Measurements from ENCODE around the gene TOGARAM2. TPM values are rescaled to one million over a fixed set of nuclear protein-coding genes. Genes with fewer than 3 reads are reported as not detected.

The TOGARAM2 gene
- total and polyA plus RNA-seq, 10 of the 15 experiments (the other 5 are each of a cell fraction or from before 2014, with no cell fraction given): 0.01 to 0.06 (median 0.03) TPM; not detected in 7

DNA sequence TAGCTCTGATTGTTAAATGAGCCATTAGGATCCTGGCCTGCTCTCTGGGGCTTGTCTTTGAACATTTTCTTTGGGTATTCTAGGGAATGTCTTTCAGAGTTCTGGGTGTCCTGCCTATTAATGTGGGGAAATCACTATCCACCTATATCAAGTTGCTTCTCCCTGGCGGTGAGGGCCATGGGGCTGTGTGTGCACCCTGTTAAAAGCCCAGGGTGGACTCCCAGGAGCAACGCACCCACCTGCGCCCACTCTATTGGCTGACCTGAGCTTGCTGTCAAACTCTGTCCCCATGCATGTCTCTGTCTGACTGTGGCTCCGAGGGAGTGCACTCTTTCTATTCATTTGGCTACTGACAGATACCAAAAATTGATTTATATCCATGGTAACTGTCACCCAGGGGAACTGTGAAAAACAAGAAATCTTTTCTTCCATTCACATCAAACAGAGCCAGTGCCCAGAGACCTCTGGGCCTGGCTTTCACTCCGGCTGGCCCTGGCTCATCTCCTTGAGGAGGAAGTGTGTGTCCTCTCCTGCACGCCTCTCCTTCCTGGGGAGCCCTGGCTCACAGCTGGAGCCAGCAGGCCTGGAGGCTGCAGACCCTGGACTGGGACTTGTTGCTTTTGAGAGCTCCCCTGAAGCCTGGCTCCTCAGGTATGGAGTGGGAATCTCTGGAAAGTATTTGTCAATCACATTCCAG, 10.5 kb upstream of the TOGARAM2 start (continued):
- TF ChIP-seq, protein P1, sequence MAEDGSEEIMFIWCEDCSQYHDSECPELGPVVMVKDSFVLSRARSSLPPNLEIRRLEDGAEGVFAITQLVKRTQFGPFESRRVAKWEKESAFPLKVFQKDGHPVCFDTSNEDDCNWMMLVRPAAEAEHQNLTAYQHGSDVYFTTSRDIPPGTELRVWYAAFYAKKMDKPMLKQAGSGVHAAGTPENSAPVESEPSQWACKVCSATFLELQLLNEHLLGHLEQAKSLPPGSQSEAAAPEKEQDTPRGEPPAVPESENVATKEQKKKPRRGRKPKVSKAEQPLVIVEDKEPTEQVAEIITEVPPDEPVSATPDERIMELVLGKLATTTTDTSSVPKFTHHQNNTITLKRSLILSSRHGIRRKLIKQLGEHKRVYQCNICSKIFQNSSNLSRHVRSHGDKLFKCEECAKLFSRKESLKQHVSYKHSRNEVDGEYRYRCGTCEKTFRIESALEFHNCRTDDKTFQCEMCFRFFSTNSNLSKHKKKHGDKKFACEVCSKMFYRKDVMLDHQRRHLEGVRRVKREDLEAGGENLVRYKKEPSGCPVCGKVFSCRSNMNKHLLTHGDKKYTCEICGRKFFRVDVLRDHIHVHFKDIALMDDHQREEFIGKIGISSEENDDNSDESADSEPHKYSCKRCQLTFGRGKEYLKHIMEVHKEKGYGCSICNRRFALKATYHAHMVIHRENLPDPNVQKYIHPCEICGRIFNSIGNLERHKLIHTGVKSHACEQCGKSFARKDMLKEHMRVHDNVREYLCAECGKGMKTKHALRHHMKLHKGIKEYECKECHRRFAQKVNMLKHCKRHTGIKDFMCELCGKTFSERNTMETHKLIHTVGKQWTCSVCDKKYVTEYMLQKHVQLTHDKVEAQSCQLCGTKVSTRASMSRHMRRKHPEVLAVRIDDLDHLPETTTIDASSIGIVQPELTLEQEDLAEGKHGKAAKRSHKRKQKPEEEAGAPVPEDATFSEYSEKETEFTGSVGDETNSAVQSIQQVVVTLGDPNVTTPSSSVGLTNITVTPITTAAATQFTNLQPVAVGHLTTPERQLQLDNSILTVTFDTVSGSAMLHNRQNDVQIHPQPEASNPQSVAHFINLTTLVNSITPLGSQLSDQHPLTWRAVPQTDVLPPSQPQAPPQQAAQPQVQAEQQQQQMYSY (CRISPR knock-in tag; IDR thresholded peaks at IDR 0.05): no peak
- no peak for TF ChIP-seq TARDBP (IDR thresholded peaks at IDR 0.05; ENCODE audit: borderline replicate concordance)
- TF ChIP-seq POLR2AphosphoS2 (IDR thresholded peaks at IDR 0.05; ENCODE audit: low read depth, low read length): no peak
- no peak for TF ChIP-seq EED (IDR thresholded peaks at IDR 0.05; ENCODE audit: low read depth)
- TF ChIP-seq, protein P2, sequence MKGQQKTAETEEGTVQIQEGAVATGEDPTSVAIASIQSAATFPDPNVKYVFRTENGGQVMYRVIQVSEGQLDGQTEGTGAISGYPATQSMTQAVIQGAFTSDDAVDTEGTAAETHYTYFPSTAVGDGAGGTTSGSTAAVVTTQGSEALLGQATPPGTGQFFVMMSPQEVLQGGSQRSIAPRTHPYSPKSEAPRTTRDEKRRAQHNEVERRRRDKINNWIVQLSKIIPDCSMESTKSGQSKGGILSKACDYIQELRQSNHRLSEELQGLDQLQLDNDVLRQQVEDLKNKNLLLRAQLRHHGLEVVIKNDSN (IDR thresholded peaks at IDR 0.05; ENCODE audit: borderline replicate concordance, extremely low read length, insufficient read depth, low read depth, low read length): no peak
- TF ChIP-seq ASH2L (IDR thresholded peaks at IDR 0.05; ENCODE audit: borderline replicate concordance, low read depth): no peak
- TF ChIP-seq, protein P3, sequence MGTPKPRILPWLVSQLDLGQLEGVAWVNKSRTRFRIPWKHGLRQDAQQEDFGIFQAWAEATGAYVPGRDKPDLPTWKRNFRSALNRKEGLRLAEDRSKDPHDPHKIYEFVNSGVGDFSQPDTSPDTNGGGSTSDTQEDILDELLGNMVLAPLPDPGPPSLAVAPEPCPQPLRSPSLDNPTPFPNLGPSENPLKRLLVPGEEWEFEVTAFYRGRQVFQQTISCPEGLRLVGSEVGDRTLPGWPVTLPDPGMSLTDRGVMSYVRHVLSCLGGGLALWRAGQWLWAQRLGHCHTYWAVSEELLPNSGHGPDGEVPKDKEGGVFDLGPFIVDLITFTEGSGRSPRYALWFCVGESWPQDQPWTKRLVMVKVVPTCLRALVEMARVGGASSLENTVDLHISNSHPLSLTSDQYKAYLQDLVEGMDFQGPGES (IDR thresholded peaks at IDR 0.05): no peak
- no peak for TF ChIP-seq CREB1 (IDR thresholded peaks at IDR 0.05; ENCODE audit: low read depth)
